ENCODE results near the gene TRPM3.

DNA sequence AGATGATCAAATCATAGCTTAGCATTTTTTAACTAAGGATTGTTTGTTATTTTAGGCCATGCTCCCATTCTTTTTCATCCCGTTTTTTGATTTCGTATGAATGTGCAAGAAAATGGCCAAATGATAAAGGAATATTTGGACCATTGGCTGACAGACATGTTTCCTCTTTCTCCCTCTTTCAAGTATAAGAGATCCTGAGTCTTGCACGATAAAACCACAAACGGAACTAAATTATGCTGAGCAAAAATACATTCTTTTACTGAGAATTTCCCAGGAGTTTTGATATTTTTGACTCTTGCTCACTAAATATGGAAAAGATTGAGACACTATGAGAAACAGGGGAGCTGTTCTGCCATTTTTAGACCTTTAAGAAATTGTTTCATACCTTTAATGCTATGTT, 616.6 kb downstream of the TRPM3 start:
- TF ChIP-seq, protein P1, sequence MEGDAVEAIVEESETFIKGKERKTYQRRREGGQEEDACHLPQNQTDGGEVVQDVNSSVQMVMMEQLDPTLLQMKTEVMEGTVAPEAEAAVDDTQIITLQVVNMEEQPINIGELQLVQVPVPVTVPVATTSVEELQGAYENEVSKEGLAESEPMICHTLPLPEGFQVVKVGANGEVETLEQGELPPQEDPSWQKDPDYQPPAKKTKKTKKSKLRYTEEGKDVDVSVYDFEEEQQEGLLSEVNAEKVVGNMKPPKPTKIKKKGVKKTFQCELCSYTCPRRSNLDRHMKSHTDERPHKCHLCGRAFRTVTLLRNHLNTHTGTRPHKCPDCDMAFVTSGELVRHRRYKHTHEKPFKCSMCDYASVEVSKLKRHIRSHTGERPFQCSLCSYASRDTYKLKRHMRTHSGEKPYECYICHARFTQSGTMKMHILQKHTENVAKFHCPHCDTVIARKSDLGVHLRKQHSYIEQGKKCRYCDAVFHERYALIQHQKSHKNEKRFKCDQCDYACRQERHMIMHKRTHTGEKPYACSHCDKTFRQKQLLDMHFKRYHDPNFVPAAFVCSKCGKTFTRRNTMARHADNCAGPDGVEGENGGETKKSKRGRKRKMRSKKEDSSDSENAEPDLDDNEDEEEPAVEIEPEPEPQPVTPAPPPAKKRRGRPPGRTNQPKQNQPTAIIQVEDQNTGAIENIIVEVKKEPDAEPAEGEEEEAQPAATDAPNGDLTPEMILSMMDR (conservative IDR thresholded peaks at IDR 0.05 in 1 of 2, IDR thresholded peaks at IDR 0.05 in 1 of 2; ENCODE audit: extremely low read depth in 1 of 2, insufficient read depth in 1 of 2, low read depth in 1 of 2, low read length in 2 of 2) = no peak
- TF ChIP-seq EZH2 (IDR thresholded peaks at IDR 0.05; ENCODE audit: borderline replicate concordance, low read length) = no peak
